SKM-1 (cell line): ENCODE results near the gene TUBB4B.
A peak's percentile ranks its signal among the peaks of the same experiment; 100 is the strongest.

Experiments used
- DNase-seq: peaks from one replicate; lab custom pipeline; 2025; ENCODE audit not compliant: unreplicated experiment; lab: John Stamatoyannopoulos, UW

TUBB4B gene

DNA sequence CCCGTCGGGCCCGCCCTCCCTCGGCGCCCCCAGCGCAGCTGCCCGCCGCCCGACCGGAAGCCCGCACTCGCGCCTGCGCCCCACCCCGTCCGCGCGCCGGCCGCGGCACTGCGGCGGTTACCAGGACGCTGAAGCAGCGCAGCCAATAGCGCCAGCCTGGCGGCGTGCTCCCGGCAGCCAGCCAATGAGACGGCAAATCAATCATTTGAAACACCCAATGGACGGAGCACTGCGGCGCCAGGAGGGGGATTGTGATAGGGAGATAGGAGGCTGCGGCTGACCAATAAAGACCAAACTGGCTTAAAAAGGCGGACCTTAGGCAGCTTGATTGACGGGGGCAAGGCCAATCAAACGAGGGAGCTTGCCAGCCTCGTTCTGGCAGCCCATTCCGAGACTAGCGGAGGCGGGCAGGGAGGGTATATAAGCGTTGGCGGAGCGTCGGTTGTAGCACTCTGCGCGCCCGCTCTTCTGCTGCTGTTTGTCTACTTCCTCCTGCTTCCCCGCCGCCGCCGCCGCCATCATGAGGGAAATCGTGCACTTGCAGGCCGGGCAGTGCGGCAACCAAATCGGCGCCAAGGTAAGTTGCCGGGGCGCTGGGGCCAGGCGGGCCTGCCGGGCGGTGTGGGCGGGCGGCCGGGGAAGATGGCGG is at the start of gene TUBB4B:
TSS of gene TUBB4B (plus strand) at position 447 of the 649 bp plus-strand sequence. CDS start at position 521, 74 bp downstream.
- peak; percentile 99 for DNase-seq

DNA sequence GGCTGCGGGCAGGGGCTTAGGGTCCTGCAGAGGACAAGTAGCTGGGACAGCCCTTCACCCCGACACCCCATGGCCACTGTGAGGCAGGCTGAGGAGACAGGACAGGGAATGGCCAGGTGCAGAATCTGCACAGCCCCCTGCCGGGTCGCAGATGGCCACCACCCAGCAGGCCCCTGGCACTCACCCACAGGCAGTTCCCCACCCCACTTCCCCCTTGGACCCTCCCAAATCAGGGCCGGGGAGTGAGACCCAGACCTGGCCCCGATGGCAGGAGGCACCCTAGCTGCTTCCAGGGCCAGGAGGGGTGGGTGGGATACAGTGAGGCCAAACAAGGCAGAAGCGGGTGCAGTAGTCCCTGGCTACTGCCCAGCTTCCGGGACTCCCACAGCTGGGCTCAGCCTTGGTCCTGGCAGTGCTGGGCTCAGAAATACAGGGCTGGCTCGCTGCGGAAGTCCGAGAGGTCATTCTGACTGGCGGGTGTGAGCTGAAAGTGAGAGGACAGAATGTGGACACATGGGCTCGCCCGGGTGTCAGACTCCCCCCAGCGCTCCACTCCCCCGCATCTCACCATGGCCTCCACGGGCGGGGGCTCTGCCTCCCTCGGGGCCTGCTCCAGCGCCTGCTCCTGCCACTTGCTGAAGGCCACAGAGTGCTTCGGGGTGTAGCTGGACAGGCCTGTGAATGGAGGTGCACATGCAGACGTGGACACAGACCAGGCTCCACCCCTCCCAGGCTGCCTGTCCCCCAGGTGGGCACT is 49.2 kb upstream of the TUBB4B start:
- no peak for DNase-seq

DNA sequence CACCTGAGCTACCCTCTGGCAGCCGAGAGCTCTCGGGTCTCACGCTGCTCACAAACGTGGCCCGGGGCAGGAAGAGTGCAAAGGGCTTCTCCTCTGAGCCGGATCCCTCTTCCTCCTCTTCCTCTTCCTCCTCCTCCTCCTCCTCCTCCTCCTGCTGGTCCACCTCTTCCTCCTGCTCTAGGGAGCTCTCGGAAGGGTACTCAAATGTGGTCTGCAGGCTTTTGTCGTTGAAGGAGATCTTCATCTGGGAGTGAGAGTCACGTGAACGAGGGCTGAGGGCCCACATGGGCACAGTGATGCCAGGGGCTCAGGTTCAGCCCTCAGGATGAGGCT is 48.7 kb upstream of the TUBB4B start:
- DNase-seq: no peak

DNA sequence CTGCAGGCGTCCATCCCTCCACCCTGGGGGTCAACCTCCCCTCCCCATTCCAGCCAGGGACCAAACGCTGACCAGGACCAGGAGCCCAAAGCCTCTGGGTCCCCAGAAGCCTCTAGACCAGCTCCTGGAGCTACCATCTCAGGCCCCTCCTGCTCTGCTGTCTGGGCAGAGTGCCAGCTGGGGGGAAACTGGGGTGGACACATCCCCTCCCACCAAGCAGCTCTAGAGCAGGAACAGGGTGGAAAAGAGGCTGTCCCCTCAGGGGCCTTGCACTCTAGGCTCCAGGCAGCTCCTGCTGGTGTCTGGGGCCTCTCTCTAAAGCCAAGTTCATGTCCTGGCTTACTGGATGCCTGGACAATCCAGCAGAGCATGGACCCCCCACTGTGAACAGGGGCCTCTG is 48.2 kb upstream of the TUBB4B start:
- no peak for DNase-seq

DNA sequence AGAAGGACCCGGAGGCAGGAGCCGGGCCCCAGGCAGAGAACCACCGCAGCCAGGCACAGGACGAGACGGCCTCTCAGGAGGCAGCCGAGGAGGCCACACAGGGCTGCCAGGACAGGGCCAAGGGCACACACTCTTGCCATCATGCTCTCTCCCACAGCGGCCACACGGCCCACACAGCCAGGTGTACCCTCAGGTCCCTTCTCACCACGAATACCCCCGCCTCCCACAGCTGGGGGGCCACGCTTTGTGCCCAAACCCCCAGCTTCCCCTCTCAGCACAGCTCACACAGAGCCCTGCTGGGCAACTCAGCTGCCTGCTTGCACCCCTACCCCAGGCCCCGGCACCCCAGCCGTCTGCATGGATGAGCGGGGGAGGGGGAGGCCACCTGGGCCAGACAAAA is 47.3 kb upstream of the TUBB4B start:
- DNase-seq: no peak

DNA sequence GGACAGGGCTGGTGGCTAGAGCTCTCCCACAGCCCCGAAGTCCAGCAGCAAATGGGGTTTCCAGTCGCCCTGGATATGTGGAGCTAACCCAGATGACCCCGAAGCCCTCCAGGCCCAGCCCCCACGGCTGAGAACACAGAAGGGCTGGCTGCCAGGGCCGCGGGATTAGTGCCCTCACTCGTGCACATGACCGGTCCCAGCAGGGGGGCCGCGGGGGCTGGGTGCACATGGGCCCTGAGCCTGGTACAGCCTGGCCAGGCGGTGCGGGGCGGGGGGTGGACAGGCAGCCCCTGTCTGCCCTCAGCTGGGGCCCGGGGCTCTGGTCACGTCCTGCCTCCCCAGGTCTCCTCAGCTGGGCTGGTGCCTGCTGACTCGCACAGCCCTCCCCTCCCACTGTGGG is 46.7 kb upstream of the TUBB4B start:
- no peak for DNase-seq

DNA sequence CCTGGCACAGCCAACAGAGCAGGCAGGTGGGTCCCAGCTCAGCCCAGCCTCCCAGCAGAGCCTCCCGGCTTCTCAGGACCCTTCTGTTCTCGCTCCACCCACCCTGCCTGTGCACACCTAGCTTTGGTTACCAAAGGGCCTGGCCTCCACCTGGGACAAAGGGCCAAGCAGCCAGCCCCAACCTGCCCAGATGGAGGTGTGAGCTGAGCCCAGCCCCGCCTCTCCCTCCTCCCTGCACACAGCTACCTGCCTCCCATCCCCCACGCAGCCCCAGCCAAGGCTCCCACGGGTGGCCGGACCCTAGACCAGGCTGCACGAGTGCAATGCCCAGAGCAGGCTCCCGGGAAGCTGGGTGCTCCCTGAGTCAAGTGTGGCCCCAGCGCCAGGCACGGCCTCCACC is 46.2 kb upstream of the TUBB4B start:
- no peak for DNase-seq

DNA sequence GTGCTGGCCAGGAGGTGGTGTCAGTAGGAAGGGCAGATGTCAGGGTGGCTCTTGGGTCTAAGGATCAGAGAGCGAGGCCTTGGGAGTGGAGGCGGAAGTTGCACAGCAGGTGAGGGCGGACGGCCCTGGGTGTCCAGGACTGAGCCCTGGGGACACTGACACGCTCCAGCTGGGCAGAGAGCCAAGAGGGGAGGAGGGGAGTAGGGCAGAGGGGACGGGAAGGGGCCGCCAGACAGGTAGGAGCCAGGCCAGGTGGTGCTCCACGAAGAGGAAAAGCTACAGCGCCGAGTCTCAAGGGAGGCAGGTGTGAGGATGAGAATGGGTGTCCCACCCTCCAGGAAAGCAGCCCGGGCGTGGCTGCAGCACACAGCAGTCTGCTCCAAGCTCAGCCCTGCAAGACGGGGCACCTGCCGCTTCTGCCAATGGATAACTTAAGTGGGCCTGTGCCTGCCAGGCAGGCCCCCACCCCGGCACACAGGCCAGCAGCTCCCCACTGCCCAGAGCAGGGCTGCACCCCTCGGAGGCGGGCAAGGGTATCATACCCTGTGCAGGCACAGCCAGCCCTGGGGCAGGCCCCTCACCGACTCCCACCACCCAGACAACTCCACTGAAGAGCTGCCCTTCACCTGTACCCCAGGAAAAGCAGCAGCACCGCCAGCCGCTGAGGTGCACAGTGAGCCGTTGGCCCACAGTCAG is 45.4 kb upstream of the TUBB4B start:
- DNase-seq: no peak

DNA sequence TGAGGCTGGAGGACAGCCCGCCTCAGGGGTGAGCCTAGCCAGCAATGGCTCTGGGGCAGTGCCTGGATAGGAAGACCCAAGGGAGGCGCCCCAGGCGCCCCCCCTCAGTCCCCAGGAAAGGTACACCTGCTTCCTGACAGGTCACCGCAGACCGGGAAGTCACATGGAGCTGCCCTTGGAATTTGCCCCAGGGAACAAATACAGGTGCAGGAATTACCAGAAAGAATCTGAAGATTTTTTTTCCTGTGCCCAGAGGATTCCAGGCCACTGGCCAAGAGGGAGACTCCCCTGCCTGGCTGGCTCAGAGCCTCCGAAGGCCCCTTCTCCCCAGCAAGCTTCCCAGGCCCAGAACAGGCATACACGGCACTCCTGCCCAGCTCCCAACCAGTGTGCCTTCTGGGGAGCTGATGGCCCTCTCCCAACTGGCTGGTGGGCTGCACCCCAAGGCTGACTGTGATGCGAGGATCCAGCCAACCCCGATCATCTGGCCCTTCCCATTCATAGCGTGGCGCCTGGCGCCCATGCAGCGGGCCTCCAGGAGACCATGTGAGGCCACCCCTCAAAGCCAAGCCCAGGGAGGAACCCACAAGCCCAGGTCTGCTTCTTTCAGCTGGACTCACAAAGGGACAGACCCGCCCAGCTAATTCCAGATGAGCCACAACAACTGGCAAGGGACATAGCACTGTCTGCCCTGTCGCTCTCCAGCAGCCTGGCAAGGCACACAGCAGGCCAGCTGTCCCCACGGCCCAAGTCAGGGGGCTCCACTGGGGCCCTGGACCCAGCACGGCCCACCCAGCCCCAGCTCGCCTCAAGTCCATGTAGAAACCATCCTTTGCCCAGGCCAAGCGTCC is 42.8 kb upstream of the TUBB4B start:
- no peak for DNase-seq

DNA sequence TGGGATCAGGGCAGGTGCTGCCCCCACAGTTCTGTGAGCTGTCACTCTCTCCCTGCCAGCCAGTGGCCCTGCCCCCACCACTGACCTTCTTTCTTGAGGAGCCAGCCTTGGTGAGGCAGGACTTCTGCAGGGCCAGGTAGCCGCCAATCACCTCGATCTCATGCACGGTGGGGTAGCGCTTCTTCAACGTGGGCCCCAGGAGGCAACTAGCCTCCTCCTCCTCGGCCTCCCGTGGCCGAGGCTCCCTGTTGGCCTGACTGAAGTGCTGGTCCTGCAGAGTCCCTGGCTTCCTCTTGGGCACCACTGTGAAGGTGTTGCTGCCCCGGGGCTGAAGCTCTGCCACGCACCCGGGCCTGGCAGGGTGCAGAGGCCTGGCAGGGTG is 42.2 kb upstream of the TUBB4B start:
- no peak for DNase-seq

DNA sequence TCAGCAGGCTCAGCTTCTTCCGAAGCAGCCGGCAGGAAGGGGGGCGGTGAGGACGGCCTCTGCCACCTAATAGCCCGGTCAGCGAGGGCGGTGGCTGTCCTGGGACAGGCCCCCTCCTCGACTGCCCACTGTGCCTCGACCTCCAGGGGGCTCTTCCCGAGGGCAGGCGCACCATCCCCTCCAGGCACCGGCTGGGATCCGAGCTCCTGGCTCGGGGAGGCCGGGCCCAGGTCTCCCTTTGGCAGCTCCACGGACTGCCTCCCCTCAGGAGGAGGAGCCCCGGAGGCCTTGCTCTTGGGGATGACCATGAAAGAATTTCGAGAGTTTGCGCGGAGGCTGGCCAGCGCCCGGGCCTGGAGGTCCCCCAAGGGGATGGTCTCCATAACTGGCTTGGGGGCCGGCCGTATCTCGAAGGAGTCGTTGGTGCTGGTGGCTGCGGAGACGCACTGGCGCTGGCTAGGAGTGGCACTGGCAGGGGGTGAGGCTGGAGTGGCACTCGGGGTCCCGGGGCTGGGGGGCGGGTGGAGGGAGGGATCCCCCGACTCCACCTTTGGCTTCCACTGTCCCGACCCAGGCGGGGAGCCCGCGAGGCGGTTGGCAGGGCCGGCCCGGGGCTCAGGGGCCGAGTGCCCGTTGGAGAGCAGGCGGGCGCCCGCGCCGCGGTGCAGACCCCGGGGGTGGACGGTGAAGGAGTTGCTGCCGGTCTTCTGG is 41.5 kb upstream of the TUBB4B start:
- DNase-seq: no peak

DNA sequence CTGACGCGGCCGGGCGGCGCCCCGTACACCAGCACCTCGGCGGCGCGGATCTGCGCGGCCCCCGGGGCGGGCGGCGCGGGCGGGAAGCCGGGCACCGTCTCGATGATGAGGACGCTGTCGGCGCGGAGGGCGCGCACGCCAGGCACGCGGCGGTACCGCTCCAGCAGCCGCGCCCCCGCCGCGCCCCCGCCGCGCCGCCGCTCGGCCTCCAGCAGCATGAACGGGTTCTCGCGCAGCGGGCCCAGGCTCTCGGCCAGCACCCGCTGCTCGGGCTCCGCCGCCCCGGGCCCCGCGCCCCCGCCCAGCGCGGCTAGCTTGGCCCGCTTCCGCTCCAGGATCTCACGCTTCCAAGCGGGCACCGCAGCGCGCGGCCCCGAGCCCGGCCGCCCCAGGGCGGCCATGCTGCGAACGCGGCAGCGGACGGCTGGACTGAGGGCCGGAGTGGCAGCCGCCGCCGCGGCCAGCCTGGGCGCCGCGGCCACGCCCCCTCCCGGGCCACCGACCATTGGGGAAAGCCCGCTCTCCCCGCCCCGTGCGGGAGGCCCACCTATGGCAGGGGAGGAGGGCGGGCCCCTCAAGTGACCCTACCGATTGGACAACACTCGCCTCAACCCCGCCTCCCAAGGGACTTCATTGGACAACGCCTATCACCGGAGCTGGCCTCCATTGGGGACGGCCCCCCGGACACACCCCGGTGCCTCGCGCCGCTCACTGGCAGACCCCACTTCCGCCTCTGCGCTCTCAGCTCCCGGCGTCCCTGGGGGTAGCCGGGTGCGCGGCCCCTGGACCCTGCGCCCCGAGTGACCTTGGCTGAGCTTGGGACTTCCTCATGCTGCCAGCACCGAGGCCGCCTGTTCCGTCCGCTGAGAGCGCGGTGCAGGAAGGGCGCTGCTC is 40.5 kb upstream of the TUBB4B start, which contains the start of gene TPRN:
TSS of gene TPRN (minus strand) at position 431 of the 894 bp plus-strand sequence. CDS start at position 401, 30 bp downstream.
- peak; percentile 99 for DNase-seq

DNA sequence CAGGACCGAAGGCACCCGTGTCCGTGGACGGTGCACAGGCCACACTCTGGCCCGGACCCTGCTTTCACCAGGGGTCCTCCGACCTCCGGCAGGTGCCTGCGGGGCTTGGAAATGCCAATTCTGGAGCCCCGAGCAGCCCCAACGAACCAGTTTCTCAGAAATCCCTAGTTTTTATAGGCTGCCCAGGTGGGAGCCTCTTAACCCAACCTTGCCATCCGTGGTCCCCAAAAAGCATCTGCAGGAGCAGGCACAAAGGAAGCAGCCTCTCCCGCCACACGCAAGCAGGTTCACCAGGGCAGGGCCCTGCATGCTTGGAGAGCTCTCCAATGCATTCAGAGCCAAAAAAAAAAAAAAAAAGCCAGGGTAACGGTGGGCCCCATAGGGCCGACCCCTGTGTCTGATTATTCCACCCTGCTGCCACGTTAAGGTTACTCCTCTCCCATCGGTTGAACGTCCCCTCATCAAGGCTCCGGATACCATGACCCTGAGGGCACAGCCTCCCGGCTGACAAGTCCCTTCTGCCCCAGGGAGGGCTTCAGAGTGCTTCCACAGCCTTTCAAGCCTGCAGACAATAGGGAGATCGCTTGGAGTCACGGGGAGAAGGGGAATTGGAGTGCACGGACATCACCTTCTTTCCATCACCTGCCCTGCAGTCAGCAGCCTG is 39.8 kb upstream of the TUBB4B start:
- DNase-seq: no peak

DNA sequence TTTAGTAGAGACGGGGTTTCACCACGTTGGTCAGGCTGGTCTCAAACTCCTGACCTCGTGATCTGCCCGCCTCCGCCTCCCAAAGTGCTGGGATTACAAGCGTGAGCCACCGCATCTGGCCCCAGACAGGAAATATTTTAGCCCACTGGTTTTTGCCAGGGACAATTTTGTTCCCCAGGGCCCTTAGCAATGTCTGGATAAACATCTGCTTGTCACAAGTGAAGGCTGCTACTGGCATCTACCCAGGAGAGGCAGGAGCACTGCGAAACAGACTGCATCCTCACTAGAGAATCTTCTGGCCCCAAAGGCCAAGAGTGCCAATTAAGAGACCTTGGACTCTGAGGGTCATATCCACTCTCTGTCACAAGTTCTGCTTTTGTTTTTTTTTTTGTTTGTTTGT is 38.1 kb upstream of the TUBB4B start:
- DNase-seq: no peak

DNA sequence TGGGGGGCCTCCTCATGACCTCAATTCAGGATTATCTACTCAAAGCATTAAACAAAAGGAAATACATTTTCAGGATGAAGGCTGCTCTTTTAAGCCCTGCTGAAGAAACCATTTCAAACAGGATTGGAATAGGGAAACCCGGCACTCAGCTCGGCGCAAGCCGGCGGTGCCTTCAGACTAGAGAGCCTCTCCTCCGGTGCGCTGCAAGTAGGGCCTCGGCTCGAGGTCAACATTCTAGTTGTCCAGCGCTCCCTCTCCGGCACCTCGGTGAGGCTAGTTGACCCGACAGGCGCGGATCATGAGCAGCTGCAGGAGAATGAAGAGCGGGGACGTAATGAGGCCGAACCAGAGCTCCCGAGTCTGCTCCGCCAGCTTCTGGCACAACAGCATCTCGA is 36.4 kb upstream of the TUBB4B start:
- DNase-seq: no peak

DNA sequence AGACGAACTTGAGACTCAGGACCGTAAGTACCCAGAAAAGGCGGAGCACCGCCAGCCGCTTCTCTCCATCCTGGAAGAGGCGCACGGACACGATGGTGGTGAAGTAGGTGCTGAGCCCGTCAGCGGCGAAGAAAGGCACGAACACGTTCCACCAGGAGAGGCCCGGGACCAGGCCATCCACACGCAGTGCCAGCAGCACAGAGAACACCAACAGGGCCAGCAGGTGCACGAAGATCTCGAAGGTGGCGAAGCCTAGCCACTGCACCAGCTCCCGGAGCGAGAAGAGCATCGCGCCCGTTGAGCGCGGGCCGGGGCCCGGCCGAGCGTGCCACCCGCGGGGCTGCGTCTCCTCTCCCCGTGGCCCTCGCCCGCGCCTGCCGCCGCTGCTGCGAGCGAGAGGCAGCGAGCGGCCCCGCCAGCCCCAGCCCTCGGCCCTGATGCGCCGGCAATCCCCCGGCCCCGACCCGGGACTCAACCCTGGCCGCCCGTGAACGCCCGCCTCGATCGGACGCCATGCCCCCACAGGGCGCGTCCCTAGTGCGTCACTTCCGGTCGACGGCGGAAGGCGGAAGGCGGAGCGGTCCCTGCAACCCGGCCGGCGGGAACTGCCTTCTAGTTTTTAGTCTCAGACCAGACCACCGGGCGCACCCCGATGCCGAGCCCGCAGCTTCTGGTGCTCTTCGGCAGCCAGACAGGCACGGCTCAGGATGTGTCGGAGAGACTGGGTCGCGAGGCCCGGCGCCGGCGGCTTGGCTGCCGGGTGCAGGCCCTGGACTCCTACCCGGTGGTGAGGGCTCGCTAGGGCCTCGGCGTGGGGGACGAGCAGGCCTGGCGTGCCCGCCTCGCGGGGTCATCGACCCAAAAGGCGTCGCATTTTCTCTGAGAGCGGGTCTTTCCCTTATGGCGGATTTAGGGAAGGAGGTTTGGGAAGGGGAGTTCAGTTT is 35.7 kb upstream of the TUBB4B start, which contains the start of the genes NDOR1 and TMEM203:
TSS of gene NDOR1 (plus strand) at position 575 of the 944 bp plus-strand sequence. CDS start at position 653, 78 bp downstream.
TSS of gene TMEM203 (minus strand) at position 523 of the 944 bp plus-strand sequence. CDS start at position 289, 234 bp downstream.
- DNase-seq: peak; percentile 42

DNA sequence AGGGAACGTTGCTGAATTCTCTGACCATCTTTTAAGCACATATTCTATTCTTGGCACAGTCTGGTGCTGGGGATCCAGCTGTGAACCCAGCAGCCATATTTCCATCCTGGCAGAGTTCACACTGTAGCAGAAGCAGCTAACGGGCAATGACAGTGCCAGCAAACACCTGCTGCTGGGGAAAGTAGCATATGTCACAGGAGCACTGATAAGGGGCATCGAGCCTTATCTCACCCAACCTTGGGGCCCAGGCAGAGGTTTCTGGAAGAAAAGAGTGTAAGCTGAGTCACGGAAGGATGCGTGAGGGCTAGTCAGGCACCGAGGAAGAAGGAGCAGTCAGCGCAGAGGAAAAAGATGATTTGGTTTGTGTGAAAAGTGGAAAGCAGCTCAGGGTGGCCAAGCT is 34.5 kb upstream of the TUBB4B start:
- DNase-seq: no peak

DNA sequence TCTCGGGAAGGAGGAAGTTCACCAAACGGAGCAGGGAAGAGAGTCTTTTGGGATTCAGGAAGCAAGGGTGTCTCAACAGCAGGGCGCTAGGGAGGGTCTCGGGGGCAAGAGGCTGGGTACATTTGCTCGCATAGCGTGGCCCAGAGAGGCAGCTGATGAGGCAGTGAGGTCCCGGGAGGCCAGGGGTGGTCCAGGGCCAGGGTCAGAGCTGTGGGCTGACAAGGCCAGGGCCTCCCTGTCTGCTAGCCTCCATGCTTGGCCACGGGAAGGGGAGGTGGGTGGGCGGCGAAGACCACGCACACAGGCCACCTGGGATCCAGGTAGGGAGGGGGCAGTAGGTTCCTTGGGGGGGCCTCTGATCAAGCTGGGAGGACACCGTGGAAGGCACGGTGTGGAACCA is 29.6 kb upstream of the TUBB4B start:
- DNase-seq: no peak
